Fibroblast of skin of right quadriceps (primary cell): ENCODE measurements around the gene VAC14.
A peak's percentile ranks its signal among the peaks of the same experiment; 100 is the strongest.
"Not testable (repeated sequence)": the region's sequence is repeated elsewhere in the genome, so short reads cannot be mapped to it uniquely, and the experiment has no call there.

ENCODE experiments used
- DNase-seq: peaks from one replicate; pipeline ENCODE4 v3.0.0-alpha.2; 2013

VAC14 gene

GRCh38 chr16:70758786-70759185 is 42.2 kb downstream of the VAC14 start:
- no peak for DNase-seq

- no peak for DNase-seq
Measured at GRCh38 chr16:70757183-70757582, 43.8 kb downstream of the VAC14 start.

GRCh38 chr16:70756071-70756470 is 44.9 kb downstream of the VAC14 start:
- DNase-seq: no peak

GRCh38 chr16:70754851-70755600 is 45.9 kb downstream of the VAC14 start:
- DNase-seq: no peak

- no peak for DNase-seq
Measured at GRCh38 chr16:70754371-70754770, 46.6 kb downstream of the VAC14 start.

DNA sequence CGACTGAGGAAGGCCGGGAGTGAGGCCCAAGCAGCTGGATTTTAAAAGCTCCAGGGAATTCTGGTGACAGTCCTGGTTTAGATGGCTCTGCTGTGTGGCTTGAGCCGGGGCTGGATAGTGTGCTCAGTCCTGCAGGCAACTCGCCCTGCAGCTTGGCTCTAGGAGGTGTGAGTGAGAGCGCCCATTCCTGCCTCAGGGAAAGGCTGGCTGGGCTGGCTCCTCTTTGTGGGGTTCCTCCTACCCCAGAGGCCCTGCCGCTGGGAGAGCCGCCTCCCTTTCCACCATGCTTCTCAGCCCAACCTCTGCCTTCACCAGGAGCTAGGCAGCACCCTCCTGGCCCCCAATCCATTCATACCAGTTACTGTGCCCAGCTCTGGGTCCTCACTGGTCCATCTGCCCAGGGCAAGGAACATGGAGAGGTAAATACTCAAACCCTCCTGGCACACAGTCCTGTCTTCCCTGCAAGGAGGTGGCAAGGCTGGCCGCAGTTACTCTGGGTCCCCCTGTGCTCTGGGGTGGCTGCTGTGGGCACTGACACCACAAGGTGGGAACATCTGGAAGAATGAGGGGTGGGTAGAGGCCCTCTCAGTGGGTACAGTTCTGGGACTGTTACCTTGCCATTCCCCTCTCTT is 47.1 kb downstream of the VAC14 start:
- no peak for DNase-seq

GRCh38 chr16:70753228-70753627 is 47.7 kb downstream of the VAC14 start:
- DNase-seq: no peak

DNA sequence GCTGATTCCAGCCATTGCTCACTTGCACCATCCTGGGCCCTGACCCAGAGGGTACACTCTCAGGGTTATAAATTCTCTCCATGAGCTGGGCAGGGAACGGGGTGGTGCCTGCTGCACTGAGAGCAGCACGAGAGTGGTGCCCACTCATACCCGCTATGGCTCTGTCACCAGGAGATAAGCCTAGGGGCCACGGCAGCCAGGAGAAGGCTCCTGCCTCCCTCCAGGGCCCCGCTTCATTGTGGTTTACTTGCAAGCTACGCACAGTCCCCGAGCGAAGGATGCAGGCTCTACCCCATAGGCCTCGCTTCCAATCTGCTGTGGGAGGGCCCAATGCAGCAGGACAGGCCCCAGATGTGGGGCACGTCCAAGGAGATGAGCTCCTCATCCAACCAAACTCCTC is 48.5 kb downstream of the VAC14 start:
- no peak for DNase-seq

- DNase-seq: no peak
Measured at GRCh38 chr16:70751593-70751992, 49.4 kb downstream of the VAC14 start.

- DNase-seq: peak; percentile 55
Measured at GRCh38 chr16:70750893-70751467, 50.0 kb downstream of the VAC14 start.

- no peak for DNase-seq
Measured at GRCh38 chr16:70749681-70750601, 51.0 kb downstream of the VAC14 start.

DNA sequence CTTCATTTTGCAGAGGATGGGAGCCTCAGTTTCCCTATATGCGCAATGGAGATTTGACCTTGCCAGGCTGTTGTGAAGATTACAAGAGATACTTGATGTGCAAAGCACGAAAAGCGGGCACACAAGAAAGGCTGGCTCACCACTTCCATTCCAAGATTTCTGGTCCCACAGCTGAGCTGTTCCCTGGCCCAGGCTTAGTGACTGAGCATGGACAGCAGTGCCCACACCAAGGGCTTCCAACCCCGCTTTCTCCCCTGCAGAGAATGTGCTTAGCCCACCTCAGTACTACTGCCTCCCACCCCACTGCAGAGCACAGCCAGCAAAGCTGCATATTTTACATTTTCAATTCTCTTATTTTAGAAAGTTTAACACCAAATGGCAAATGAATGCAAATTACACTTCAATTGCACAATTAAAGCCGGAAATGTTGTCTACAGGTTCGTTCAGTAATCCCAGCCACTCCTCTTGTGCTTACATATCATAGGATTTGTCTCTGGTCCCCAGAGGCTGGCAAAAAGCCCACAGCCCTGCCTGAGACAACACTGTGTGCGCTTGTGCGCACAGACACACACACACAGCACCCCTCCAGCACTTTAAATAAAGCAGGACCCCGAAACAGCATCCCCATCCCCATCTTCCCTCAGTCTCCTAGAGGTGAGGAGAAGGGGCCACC is 51.8 kb downstream of the VAC14 start:
- no peak for DNase-seq

- no peak for DNase-seq
Measured at GRCh38 chr16:70747703-70748631, 53.0 kb downstream of the VAC14 start.

DNA sequence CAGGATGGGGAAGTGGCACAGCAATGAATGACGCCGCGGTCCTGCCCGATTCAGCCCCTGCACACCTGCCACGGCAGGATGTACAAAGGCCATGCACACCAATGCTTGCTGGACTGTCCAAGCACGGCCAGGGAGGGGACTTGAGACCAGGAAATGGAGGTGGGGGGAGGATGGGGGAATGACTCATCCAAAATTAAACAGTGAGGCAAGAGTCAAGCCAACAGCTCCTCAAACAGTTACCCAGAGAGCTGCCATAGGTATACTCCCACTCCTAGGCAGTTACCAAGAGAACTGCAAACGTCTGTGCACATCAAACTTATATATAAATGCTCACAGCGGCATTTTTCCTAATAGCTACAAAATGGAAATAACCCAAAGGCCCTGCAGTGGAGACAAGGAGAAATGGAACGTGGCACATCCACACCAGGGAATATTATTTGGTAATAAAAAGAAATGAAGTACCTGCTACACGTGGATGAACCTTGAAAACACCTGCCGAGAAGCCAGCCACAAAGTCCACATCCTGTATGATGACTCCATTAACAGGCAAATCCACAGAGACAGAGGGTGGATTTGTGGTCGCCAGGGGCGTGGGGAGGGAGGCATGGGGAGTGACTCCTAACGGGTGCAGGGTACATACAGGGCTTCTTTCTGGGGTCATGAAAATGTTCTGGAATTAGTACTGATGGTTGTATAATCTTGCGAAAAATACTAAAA is 54.1 kb downstream of the VAC14 start:
- DNase-seq: peak; percentile 77

DNA sequence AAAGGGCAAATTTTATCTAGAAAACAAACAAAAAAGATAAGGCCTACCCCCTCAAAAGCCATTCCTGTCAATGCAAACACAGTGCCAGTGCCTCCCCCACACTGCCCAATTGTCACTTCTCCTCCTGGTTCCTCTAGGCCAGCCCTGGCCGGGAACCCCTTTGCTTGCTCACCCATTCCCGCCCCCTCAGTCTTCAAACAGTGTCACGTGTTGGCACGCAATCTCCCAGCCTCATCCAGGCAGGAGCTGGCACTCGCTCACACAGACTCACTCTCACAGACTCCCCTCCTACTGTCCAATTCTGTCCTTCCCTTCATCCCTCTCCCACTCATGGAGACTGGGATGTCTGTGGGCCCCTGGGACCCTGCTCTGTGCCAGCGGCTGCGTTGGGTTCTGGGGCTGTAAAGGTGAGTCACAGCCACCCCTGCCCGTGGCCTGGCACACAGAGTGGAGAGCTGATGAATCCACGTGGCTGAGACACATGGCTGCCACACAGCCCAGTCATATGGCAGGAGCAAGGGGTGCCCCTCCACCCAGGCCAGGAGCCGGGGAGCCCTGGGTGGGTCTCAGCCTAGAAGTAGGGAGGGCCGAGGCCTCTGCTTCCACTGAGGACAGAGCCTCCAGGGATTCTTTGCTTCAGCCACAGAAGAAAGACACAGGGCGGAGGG is 54.8 kb downstream of the VAC14 start:
- peak; percentile 54 for DNase-seq

DNA sequence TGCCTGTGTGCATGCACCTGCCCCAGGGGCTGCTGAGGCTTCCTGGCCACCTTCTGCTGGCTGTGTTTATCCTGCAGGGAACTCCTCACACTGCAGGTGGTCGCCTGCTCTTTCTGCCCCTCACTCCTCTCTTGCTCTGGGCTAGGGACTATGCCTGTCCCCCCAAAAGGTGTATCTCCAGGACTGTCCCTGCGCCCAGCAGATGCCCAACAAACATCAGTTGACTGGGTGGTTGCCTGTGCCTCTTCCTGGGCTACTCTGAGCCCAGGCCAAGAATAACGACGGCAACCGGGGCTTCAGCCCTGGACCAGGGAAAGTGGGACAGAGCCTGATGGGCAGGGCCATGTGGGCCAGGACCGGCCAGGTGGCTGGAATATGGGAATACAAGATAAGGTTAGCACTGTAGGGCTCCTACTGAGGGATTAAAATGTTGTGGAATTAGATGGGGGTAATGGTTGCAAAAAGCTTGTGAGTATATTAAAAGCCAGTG is 55.4 kb downstream of the VAC14 start:
- no peak for DNase-seq

- no peak for DNase-seq
Measured at GRCh38 chr16:70744366-70744765, 56.6 kb downstream of the VAC14 start.

GRCh38 chr16:70743791-70744190 is 57.2 kb downstream of the VAC14 start:
- DNase-seq: no peak

DNA sequence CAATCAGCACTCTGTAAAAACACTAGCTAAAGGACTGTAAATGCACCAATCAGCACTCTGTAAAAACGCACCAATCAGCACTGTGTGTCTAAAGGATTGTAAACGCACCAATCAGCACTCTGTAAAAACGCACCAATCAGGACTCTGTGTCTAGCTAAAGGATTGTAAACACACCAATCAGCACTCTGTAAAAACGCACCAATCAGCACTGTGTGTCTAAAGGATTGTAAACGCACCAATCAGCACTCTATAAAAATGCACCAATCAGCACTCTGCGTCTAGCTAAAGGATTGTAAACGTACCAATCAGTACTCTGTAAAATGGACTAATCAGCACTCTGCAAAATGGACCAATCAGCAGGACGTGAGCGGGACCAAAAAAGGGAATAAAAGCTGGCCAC is 58.0 kb downstream of the VAC14 start:
- not testable (repeated sequence) for DNase-seq

DNA sequence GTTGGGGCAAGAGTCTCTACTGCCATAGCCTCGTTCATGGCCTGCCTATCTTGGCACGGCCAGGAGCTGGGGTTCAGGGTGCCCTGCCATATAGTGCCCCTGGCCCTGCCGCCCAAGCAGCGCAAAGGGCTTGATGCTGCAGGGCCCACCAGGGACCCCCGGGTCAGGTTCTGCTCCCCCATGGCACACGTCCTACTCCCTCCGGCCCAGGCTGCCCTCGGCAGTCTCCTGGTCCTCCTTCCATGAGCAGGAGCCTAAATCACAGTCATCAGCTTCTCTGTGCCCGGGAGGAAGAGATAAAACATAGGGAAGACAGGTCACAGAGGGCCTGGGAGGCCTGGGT is 59.2 kb downstream of the VAC14 start:
- no peak for DNase-seq
